Measurements from ENCODE around the gene PDZD2.
"Not testable (repeated sequence)": the region's sequence is repeated elsewhere in the genome, so short reads cannot be mapped to it uniquely, and the experiment has no call there.

The PDZD2 gene

GRCh38 chr5:32020946-32021345, 382.0 kb downstream of the PDZD2 start:
- DNase-seq: no peak

GRCh38 chr5:32021771-32022170, 382.8 kb downstream of the PDZD2 start:
- DNase-seq: no peak

GRCh38 chr5:32022638-32023037, 383.7 kb downstream of the PDZD2 start:
- DNase-seq: no peak

GRCh38 chr5:32023816-32024215, 384.9 kb downstream of the PDZD2 start:
- DNase-seq: no peak

GRCh38 chr5:32024751-32025150, 385.8 kb downstream of the PDZD2 start:
- DNase-seq: no peak

GRCh38 chr5:32027093-32027716, 388.3 kb downstream of the PDZD2 start:
- no peak for DNase-seq

- DNase-seq: no peak
Observed at GRCh38 chr5:32027717-32028458, 389.0 kb downstream of the PDZD2 start.

- DNase-seq: no peak
Observed at GRCh38 chr5:32029261-32029660, 390.3 kb downstream of the PDZD2 start.

GRCh38 chr5:32029781-32030180, 390.9 kb downstream of the PDZD2 start:
- no peak for DNase-seq

GRCh38 chr5:32030222-32030621, 391.3 kb downstream of the PDZD2 start:
- no peak for DNase-seq

GRCh38 chr5:32030686-32031085, 391.8 kb downstream of the PDZD2 start:
- no peak for DNase-seq

- no peak for DNase-seq
Observed at GRCh38 chr5:32031089-32031488, 392.2 kb downstream of the PDZD2 start.

GRCh38 chr5:32038523-32038922, 399.6 kb downstream of the PDZD2 start:
- DNase-seq: no peak

GRCh38 chr5:32039133-32039532, 400.2 kb downstream of the PDZD2 start:
- DNase-seq: not testable (repeated sequence)

GRCh38 chr5:32039601-32040000, 400.7 kb downstream of the PDZD2 start:
- not testable (repeated sequence) for DNase-seq

GRCh38 chr5:32040181-32040695, 401.3 kb downstream of the PDZD2 start:
- not testable (repeated sequence) for DNase-seq

GRCh38 chr5:32042551-32042961, 403.6 kb downstream of the PDZD2 start:
- DNase-seq: no peak

- no peak for DNase-seq
Observed at GRCh38 chr5:32043105-32043504, 404.2 kb downstream of the PDZD2 start.

GRCh38 chr5:32044434-32044833, 405.5 kb downstream of the PDZD2 start:
- DNase-seq: no peak

GRCh38 chr5:32044939-32045338, 406.0 kb downstream of the PDZD2 start:
- no peak for DNase-seq

- no peak for DNase-seq
Observed at GRCh38 chr5:32047056-32047455, 408.1 kb downstream of the PDZD2 start.

GRCh38 chr5:32051796-32052195, 412.9 kb downstream of the PDZD2 start:
- DNase-seq: no peak

- no peak for DNase-seq
Observed at GRCh38 chr5:32055891-32056866, 417.2 kb downstream of the PDZD2 start.
